ENCODE results near the gene CYLC1.

CYLC1 gene

GRCh38 chrX:83860846-83861245, at the start of gene CYLC1:
TSS of gene CYLC1 (plus strand) at chrX:83861146. CDS start at chrX:83861183, 37 bp downstream.
- no peak for DNase-seq (ENCODE audit: low spot score)

- DNase-seq (ENCODE audit: low spot score): no peak
Measured at GRCh38 chrX:83819304-83819703, 41.6 kb upstream of the CYLC1 start.

- DNase-seq (ENCODE audit: low spot score): no peak
Measured at GRCh38 chrX:83829874-83830273, 31.1 kb upstream of the CYLC1 start.

GRCh38 chrX:83845397-83845796, 15.5 kb upstream of the CYLC1 start:
- DNase-seq (ENCODE audit: low spot score): no peak

- DNase-seq (ENCODE audit: low spot score): no peak
Measured at GRCh38 chrX:83847339-83847738, 13.6 kb upstream of the CYLC1 start.

GRCh38 chrX:83888585-83888984, 27.6 kb downstream of the CYLC1 start:
- no peak for DNase-seq (ENCODE audit: low spot score)

GRCh38 chrX:83892433-83892832, 31.5 kb downstream of the CYLC1 start:
- DNase-seq (ENCODE audit: low spot score): no peak

GRCh38 chrX:83906921-83907320, 46.0 kb downstream of the CYLC1 start:
- DNase-seq (ENCODE audit: low spot score): no peak

- DNase-seq (ENCODE audit: low spot score): no peak
Measured at GRCh38 chrX:83916525-83916924, 55.6 kb downstream of the CYLC1 start.

GRCh38 chrX:83934220-83934619, 73.3 kb downstream of the CYLC1 start:
- DNase-seq (ENCODE audit: low spot score): no peak

Data from putamen (tissue), 1 donor.